AG10803 (cell line): ENCODE measurements around the gene TAF6L.
A peak's percentile ranks its signal among the peaks of the same experiment; 100 is the strongest.
"Not testable (repeated sequence)": the region's sequence is repeated elsewhere in the genome, so short reads cannot be mapped to it uniquely, and the experiment has no call there.

ENCODE experiments used
- DNase-seq: peaks from one replicate; pipeline ENCODE4 v3.0.0; 2010; ENCODE audit warnings: low read depth
- H3K4me3 ChIP-seq: 2 replicates; pipeline ENCODE4 v1.5.1; 2011; ENCODE audit warnings: mild to moderate bottlenecking, low read length, control low read depth
- CTCF ChIP-seq: conservative IDR thresholded peaks from 2 replicates; pipeline ENCODE4 v1.5.1; 2011; ENCODE audit warnings: mild to moderate bottlenecking, low read length, control low read depth, inconsistent platforms

TAF6L gene

GRCh38 chr11:62811659-62812058 is 40.5 kb downstream of the TAF6L start:
- DNase-seq: no peak
- H3K4me3 ChIP-seq: no peak overlapping the region
- no peak for TF ChIP-seq CTCF

GRCh38 chr11:62816557-62816956 is 45.4 kb downstream of the TAF6L start:
- TF ChIP-seq CTCF: no peak
- H3K4me3 ChIP-seq: no peak overlapping the region
- DNase-seq: no peak

- no peak overlapping the region for H3K4me3 ChIP-seq
- no peak for DNase-seq
- no peak for TF ChIP-seq CTCF
Measured at GRCh38 chr11:62817129-62817528, 45.9 kb downstream of the TAF6L start.

- H3K4me3 ChIP-seq: no peak overlapping the region
- TF ChIP-seq CTCF: no peak
- DNase-seq: no peak
Measured at GRCh38 chr11:62823677-62824076, 52.5 kb downstream of the TAF6L start.

GRCh38 chr11:62828130-62828529 is 56.9 kb downstream of the TAF6L start:
- H3K4me3 ChIP-seq: not testable (repeated sequence)

GRCh38 chr11:62830904-62831519 is 59.8 kb downstream of the TAF6L start:
- no peak for TF ChIP-seq CTCF
- DNase-seq: no peak
- H3K4me3 ChIP-seq: peak overlapping the region; percentile 86

More at GRCh38 chr11:62828130-62828529, 56.9 kb downstream of the TAF6L start:
- DNase-seq: not testable (repeated sequence)

GRCh38 chr11:62831520-62832335 is 60.5 kb downstream of the TAF6L start, which contains the start of gene STX5:
Gene STX5, minus strand, starts transcription at chr11:62832051. Its CDS starts 808 bp downstream, at chr11:62831243.
- peak; percentile 97 for DNase-seq
- TF ChIP-seq CTCF: no peak
- H3K4me3 ChIP-seq: peak within 1 kb of the TSS; percentile 86
